ENCODE measurements around the gene ARL14. TPM values are rescaled to one million over a fixed set of nuclear protein-coding genes. Genes with fewer than 3 reads are reported as not detected.

The ARL14 gene
- total RNA-seq, 1 experiment from 2014 or later: 17.6 TPM

- no peak for DNase-seq
Measured at GRCh38 chr3:160691151-160691550, 14.2 kb downstream of the ARL14 start.

GRCh38 chr3:160691962-160692361, 15.0 kb downstream of the ARL14 start:
- H3K4me2 ChIP-seq: no peak overlapping the region
- no peaks in the 10 kb centered on the region for H3K4me1 ChIP-seq (replicated peaks; ENCODE audit: insufficient read depth)
- no peaks in the 10 kb centered on the region for H3K9me3 ChIP-seq (ENCODE audit: insufficient read depth, low read depth)
- BruUV-seq (replicated peaks): no TSS peak
- no peak for DNase-seq
- ChIA-PET CTCF (no interaction called here), POLR2A (ENCODE audit: unreplicated experiment) (no interaction called here)
- no peaks in the 10 kb centered on the region for H3K36me3 ChIP-seq (ENCODE audit: low read depth)
- no peaks in the 10 kb centered on the region for H3K9me2 ChIP-seq (ENCODE audit: insufficient read depth)
- no peak overlapping the region for H3K4me3 ChIP-seq
- no peaks in the 10 kb centered on the region for H4K20me1 ChIP-seq (ENCODE audit: insufficient read depth)
- H3K27me3 ChIP-seq (ENCODE audit: insufficient read depth, low read depth): no peaks in the 10 kb centered on the region
- H3F3A ChIP-seq (ENCODE audit: insufficient read depth, low read depth): no peaks in the 10 kb centered on the region
- H3K79me2 ChIP-seq (ENCODE audit: low read depth): no peaks in the 10 kb centered on the region
- H2AFZ ChIP-seq: no peak overlapping the region
- intact Hi-C loops (cut with micrococcal nuclease; ENCODE audit: unreplicated experiment): no loop called here
- TF ChIP-seq EZH2 (IDR thresholded peaks at IDR 0.05; ENCODE audit: low read depth): no peak
- no peak for TF ChIP-seq CTCF (conservative IDR thresholded peaks at IDR 0.05)
- H3K27ac ChIP-seq: no peak overlapping the region

More at GRCh38 chr3:160691151-160691550, 14.2 kb downstream of the ARL14 start:
- ChIA-PET CTCF (interaction anchor here (0.6 to 0.7 kb wide), 2 partner anchors 13 to 222 kb away, joined by 3 to 4 read pairs; no protein-coding TSS in a partner anchor), POLR2A (ENCODE audit: unreplicated experiment) (no interaction called here)
- Histone ChIP-seq H3K27ac (no peak overlapping the region), H3K9me3 (ENCODE audit: insufficient read depth, low read depth) (no peaks in the 10 kb centered on the region), H3K27me3 (ENCODE audit: insufficient read depth, low read depth) (no peaks in the 10 kb centered on the region), H3F3A (ENCODE audit: insufficient read depth, low read depth) (no peaks in the 10 kb centered on the region), H3K79me2 (ENCODE audit: low read depth) (no peaks in the 10 kb centered on the region), H3K4me1 (replicated peaks; ENCODE audit: insufficient read depth) (no peaks in the 10 kb centered on the region), H3K36me3 (ENCODE audit: low read depth) (no peaks in the 10 kb centered on the region), H3K4me3 (no peak overlapping the region), H2AFZ (no peak overlapping the region), H4K20me1 (ENCODE audit: insufficient read depth) (no peaks in the 10 kb centered on the region), H3K9me2 (ENCODE audit: insufficient read depth) (no peaks in the 10 kb centered on the region), H3K4me2 (no peak overlapping the region)
- intact Hi-C loops (cut with micrococcal nuclease; ENCODE audit: unreplicated experiment): no loop called here
- TF ChIP-seq EZH2 (IDR thresholded peaks at IDR 0.05; ENCODE audit: low read depth): no peak
- no peak for TF ChIP-seq CTCF (conservative IDR thresholded peaks at IDR 0.05)
- no TSS peak for BruUV-seq (replicated peaks)

DNA sequence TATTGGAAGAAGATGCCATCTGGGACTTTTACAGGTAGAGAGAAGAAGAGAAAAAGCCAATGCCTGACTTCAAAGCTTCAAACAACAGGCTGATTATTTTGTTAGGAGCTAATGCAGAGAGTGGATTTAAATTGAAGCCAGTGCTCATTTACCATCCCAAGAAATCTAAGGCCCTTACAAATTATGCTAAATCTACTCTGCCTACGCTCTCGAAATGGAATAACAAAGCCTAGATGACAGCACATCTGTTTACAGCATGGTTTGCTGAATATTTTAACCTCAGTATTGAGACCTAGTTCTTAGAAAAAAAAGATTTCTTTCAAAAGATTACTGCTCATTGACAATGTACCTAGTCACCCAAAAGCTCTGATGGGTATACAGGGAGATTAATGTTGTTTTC, 16.2 kb downstream of the ARL14 start:
- CTCF ChIA-PET: no interaction called here

More for the DNA sequence above, 16.2 kb downstream of the ARL14 start:
- no peaks in the 10 kb centered on the region for H3K9me3 ChIP-seq (ENCODE audit: insufficient read depth, low read depth)
- H3K36me3 ChIP-seq (ENCODE audit: low read depth): no peaks in the 10 kb centered on the region
- H3K4me3 ChIP-seq: no peak overlapping the region
- H3K27ac ChIP-seq: no peak overlapping the region
- H3F3A ChIP-seq (ENCODE audit: insufficient read depth, low read depth): no peaks in the 10 kb centered on the region
- H3K79me2 ChIP-seq (ENCODE audit: low read depth): no peaks in the 10 kb centered on the region
- H2AFZ ChIP-seq: no peak overlapping the region
- BruUV-seq (replicated peaks): no TSS peak
- intact Hi-C loops (cut with micrococcal nuclease; ENCODE audit: unreplicated experiment): no loop called here
- no peak overlapping the region for H3K4me2 ChIP-seq
- no peaks in the 10 kb centered on the region for H3K27me3 ChIP-seq (ENCODE audit: insufficient read depth, low read depth)
- no peak for TF ChIP-seq CTCF (conservative IDR thresholded peaks at IDR 0.05)
- TF ChIP-seq EZH2 (IDR thresholded peaks at IDR 0.05; ENCODE audit: low read depth): no peak
- no peaks in the 10 kb centered on the region for H3K9me2 ChIP-seq (ENCODE audit: insufficient read depth)
- POLR2A ChIA-PET (ENCODE audit: unreplicated experiment): no interaction called here
- H3K4me1 ChIP-seq (replicated peaks; ENCODE audit: insufficient read depth): peaks cover 9% of the 10 kb centered on the region
- no peaks in the 10 kb centered on the region for H4K20me1 ChIP-seq (ENCODE audit: insufficient read depth)
- no peak for DNase-seq

Data from PC-9 (cell line).